IPS-20b (cell line): ENCODE results near the gene NLRC5.
"Not testable (repeated sequence)": the region's sequence is repeated elsewhere in the genome, so short reads cannot be mapped to it uniquely, and the experiment has no call there.

Experiments used
- H3K27ac ChIP-seq: one replicate; pipeline ENCODE4 v1.5.1; 2013; ENCODE audit warnings: low read length
- H3K27me3 ChIP-seq: 2 replicates; pipeline ENCODE4 v1.6.1; 2013; ENCODE audit warnings: mild to moderate bottlenecking, low read length, inconsistent platforms; ENCODE audit not compliant: insufficient read depth
- H3K36me3 ChIP-seq: 2 replicates; pipeline ENCODE4 v1.6.1; 2013; ENCODE audit warnings: low read depth, mild to moderate bottlenecking, inconsistent platforms, low read length, moderate library complexity; ENCODE audit not compliant: insufficient read depth
- H3K4me1 ChIP-seq: 2 replicates; pipeline ENCODE4 v1.6.1; 2013; ENCODE audit warnings: mild to moderate bottlenecking, control low read depth, inconsistent platforms, low read length, moderate library complexity; ENCODE audit not compliant: insufficient read depth
- H3K4me3 ChIP-seq: 2 replicates; pipeline ENCODE4 v1.5.1; 2013; ENCODE audit warnings: mild to moderate bottlenecking, low read length, inconsistent platforms
- H3K9ac ChIP-seq: 2 replicates; pipeline ENCODE4 v1.6.1; 2013; ENCODE audit warnings: low read depth, mild to moderate bottlenecking, inconsistent platforms, low read length, moderate library complexity
- H3K9me3 ChIP-seq: 2 replicates; pipeline ENCODE4 v1.6.1; 2013; ENCODE audit warnings: mild to moderate bottlenecking, low read depth, low read length, inconsistent platforms; ENCODE audit not compliant: insufficient read depth

Gene NLRC5

GRCh38 chr16:57049678-57050077 lies 60.3 kb downstream of the NLRC5 start:
- Histone ChIP-seq H3K36me3 (no peaks in the 10 kb centered on the region), H3K27ac (no peak overlapping the region), H3K27me3 (no peaks in the 10 kb centered on the region), H3K9ac (no peak overlapping the region), H3K4me1 (no peaks in the 10 kb centered on the region), H3K9me3 (no peaks in the 10 kb centered on the region), H3K4me3 (no peak overlapping the region)

- no peak overlapping the region for H3K9ac ChIP-seq
- H3K9me3 ChIP-seq = no peaks in the 10 kb centered on the region
- no peak overlapping the region for H3K4me3 ChIP-seq
- no peaks in the 10 kb centered on the region for H3K27me3 ChIP-seq
- H3K27ac ChIP-seq = no peak overlapping the region
- H3K36me3 ChIP-seq = no peaks in the 10 kb centered on the region
- no peaks in the 10 kb centered on the region for H3K4me1 ChIP-seq
Measured at GRCh38 chr16:57051696-57052228, 62.4 kb downstream of the NLRC5 start.

- Histone ChIP-seq H3K36me3 (no peaks in the 10 kb centered on the region), H3K4me3 (no peak overlapping the region), H3K27ac (no peak overlapping the region), H3K9me3 (no peaks in the 10 kb centered on the region), H3K9ac (no peak overlapping the region), H3K4me1 (no peaks in the 10 kb centered on the region), H3K27me3 (no peaks in the 10 kb centered on the region)
Measured at GRCh38 chr16:57053206-57053605, 63.8 kb downstream of the NLRC5 start.

- no peaks in the 10 kb centered on the region for H3K36me3 ChIP-seq
Measured at GRCh38 chr16:57054338-57054737, 65.0 kb downstream of the NLRC5 start.

GRCh38 chr16:57054771-57055170 lies 65.4 kb downstream of the NLRC5 start:
- no peaks in the 10 kb centered on the region for H3K4me1 ChIP-seq
- no peaks in the 10 kb centered on the region for H3K9me3 ChIP-seq
- H3K9ac ChIP-seq = no peak overlapping the region
- H3K4me3 ChIP-seq = no peak overlapping the region
- H3K27ac ChIP-seq = no peak overlapping the region
- H3K36me3 ChIP-seq = no peaks in the 10 kb centered on the region
- no peaks in the 10 kb centered on the region for H3K27me3 ChIP-seq

More at GRCh38 chr16:57054338-57054737, 65.0 kb downstream of the NLRC5 start:
- no peaks in the 10 kb centered on the region for H3K27me3 ChIP-seq
- H3K4me3 ChIP-seq = no peak overlapping the region
- H3K9me3 ChIP-seq = no peaks in the 10 kb centered on the region
- no peak overlapping the region for H3K27ac ChIP-seq
- no peak overlapping the region for H3K9ac ChIP-seq
- no peaks in the 10 kb centered on the region for H3K4me1 ChIP-seq

GRCh38 chr16:57055671-57056070 lies 66.3 kb downstream of the NLRC5 start:
- H3K4me1 ChIP-seq = no peaks in the 10 kb centered on the region
- no peaks in the 10 kb centered on the region for H3K36me3 ChIP-seq
- H3K27me3 ChIP-seq = no peaks in the 10 kb centered on the region
- no peak overlapping the region for H3K4me3 ChIP-seq
- H3K9me3 ChIP-seq = no peaks in the 10 kb centered on the region
- H3K27ac ChIP-seq = no peak overlapping the region
- H3K9ac ChIP-seq = no peak overlapping the region

GRCh38 chr16:57058291-57058861 lies 69.0 kb downstream of the NLRC5 start:
- Histone ChIP-seq H3K27me3 (no peaks in the 10 kb centered on the region), H3K36me3 (no peaks in the 10 kb centered on the region)

GRCh38 chr16:57060323-57061083 lies 71.1 kb downstream of the NLRC5 start:
- H3K9me3 ChIP-seq = no peaks in the 10 kb centered on the region
- no peaks in the 10 kb centered on the region for H3K36me3 ChIP-seq
- H3K4me1 ChIP-seq = no peaks in the 10 kb centered on the region
- no peak overlapping the region for H3K27ac ChIP-seq
- H3K9ac ChIP-seq = no peak overlapping the region
- H3K4me3 ChIP-seq = no peak overlapping the region
- no peaks in the 10 kb centered on the region for H3K27me3 ChIP-seq

More at GRCh38 chr16:57058291-57058861, 69.0 kb downstream of the NLRC5 start:
- Histone ChIP-seq H3K4me1 (no peaks in the 10 kb centered on the region), H3K27ac (no peak overlapping the region), H3K9ac (no peak overlapping the region), H3K9me3 (no peaks in the 10 kb centered on the region), H3K4me3 (no peak overlapping the region)

GRCh38 chr16:57061084-57061905 lies 71.9 kb downstream of the NLRC5 start:
- Histone ChIP-seq H3K9ac (no peak overlapping the region), H3K36me3 (no peaks in the 10 kb centered on the region), H3K4me3 (no peak overlapping the region), H3K27ac (no peak overlapping the region), H3K27me3 (no peaks in the 10 kb centered on the region), H3K4me1 (no peaks in the 10 kb centered on the region), H3K9me3 (no peaks in the 10 kb centered on the region)

GRCh38 chr16:57062329-57062728 lies 73.0 kb downstream of the NLRC5 start:
- Histone ChIP-seq H3K4me1 (no peaks in the 10 kb centered on the region), H3K36me3 (no peaks in the 10 kb centered on the region), H3K27ac (no peak overlapping the region), H3K27me3 (no peaks in the 10 kb centered on the region), H3K9ac (no peak overlapping the region), H3K4me3 (no peak overlapping the region), H3K9me3 (no peaks in the 10 kb centered on the region)

- not testable (repeated sequence) for H3K36me3 ChIP-seq, H3K4me1 ChIP-seq, H3K4me3 ChIP-seq, H3K9me3 ChIP-seq, H3K27me3 ChIP-seq, H3K9ac ChIP-seq, H3K27ac ChIP-seq
Measured at GRCh38 chr16:57063189-57063588, 73.8 kb downstream of the NLRC5 start.
